ENCODE measurements around the gene LMX1B.

LMX1B gene

GRCh38 chr9:126605792-126606482 is 7.8 kb upstream of the LMX1B start:
- no peak for DNase-seq

DNA sequence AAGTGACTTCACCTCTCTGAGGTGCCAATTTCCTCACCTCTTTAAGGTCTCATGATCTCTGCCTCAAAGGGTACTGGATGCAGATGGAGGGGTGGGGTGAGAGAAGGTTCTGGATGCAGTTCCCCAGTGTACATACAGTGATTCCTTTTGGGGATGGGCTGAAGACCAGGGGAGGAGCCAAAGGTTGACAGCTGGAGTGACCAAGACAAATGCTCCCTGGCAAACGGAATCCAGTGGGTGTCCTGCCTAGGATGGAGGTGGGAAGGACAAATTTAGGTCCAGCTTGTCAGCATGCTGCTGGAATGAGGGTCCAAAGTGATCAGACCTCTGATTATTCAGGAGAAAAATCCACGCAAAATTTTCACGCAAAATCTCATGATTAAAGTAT is 7.3 kb upstream of the LMX1B start:
- DNase-seq: no peak

- no peak for DNase-seq
Measured at GRCh38 chr9:126607086-126607485, 6.6 kb upstream of the LMX1B start.

GRCh38 chr9:126607731-126608130 is 6.0 kb upstream of the LMX1B start:
- DNase-seq: no peak

- no peak for DNase-seq
Measured at GRCh38 chr9:126608551-126608950, 5.2 kb upstream of the LMX1B start.

- DNase-seq: no peak
Measured at GRCh38 chr9:126609191-126609590, 4.5 kb upstream of the LMX1B start.

- DNase-seq: no peak
Measured at GRCh38 chr9:126609711-126610388, 3.9 kb upstream of the LMX1B start.

DNA sequence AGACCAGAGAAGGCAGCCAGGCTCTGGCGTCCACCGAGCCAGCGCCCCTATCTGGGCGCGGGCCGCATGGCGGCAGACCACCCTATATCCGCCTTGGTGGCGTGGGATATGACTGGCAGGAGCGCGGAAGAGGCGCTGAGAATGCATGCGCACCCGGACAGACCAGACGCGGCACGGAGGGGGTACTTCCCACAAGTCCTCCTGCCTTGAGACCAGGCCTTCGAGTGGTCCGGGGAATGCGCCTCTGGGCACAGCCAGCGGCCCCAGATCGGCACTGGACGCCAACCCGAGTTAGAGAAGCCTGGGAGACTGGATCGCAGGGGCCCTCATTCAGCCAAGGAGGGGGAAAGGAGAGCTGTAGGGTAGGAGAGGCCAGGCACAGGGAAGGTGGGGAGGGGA is 2.5 kb upstream of the LMX1B start:
- no peak for DNase-seq

- peak; percentile 84 for DNase-seq
Measured at GRCh38 chr9:126611592-126612325, 2.0 kb upstream of the LMX1B start.

DNA sequence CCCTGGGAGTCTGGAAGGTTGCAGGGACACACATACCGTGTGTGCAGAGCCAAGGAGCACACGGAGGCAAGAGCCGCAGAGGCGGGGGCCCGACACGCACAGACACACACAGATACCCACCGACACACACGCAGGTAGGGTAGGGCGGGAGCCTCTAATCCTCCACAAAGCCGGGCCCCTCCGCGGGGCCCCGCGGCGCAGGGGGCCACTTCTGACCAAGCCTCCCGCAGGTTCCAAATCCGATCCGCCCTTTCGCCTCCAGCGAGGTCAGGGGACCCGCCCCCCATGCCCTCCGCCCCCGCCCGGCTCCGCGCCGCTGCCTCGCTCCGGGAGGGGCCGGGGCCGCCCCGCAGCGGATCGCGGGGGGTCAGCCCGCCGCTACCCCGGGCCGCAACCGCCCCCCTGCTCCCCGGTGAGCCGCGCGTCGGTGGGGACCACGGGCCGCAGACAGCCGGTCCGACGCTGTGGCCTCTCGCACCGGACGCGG is 1.4 kb upstream of the LMX1B start:
- DNase-seq: no peak

DNA sequence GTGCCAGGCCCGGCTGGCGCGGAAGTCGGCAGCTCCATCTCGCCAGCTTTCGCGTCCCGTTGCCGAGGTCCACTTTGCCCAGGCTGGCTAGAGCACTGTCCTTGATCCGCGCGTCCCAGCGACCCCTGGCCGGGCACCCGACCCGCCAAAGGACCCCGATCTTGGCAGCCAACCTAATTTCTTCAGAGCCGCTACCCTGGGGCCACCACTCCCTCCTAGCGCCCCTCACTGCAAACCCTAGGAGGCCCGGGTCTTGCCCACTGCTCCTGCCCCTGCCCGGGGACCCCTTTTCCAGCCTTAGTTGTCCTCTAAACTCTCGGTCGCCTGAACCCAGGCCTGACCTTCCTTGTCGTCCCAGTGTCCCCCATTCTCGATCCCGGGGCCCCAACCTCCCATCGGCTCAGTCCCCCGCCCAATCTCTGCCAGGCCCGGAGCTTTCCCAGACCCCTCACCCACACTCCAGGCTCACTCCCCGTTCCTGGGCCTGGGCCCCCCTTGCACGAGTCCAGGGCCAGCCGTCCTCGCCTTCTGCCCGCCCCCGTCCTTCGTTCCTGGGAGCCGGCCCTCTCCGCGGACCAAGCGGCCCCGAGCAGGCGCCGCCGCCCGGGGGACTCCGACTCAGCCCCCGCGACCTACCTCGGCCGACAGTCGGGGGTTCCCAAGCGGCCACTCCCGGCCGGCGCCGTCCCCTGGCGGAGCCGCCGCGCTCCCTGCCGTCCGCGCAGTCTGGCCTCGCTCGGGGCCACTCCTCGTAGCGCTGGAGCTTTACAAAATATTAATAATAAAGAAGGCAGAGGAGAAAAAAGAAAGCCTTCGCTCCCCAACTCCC is 701 bp upstream of the LMX1B start:
- DNase-seq: no peak

DNA sequence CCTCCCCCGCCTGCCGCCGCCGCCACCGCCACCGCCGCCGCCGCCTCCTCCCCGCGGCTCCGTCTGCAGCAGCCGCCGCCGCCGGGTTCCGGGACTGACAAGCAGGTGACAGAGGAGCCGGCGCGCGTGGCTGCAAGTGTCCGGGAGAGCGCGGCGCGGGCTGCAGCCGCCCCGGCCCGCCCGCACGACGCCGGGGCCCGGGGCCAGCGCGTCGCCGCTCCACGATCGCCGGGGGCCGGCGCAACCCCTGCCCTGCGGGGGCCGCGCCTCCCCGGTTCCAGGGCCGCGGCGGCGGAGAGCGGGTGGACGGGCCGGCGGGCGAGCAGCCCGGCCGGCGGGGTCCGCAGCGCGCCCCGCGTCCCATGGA is 343 bp downstream of the LMX1B start:
- DNase-seq: no peak

DNA sequence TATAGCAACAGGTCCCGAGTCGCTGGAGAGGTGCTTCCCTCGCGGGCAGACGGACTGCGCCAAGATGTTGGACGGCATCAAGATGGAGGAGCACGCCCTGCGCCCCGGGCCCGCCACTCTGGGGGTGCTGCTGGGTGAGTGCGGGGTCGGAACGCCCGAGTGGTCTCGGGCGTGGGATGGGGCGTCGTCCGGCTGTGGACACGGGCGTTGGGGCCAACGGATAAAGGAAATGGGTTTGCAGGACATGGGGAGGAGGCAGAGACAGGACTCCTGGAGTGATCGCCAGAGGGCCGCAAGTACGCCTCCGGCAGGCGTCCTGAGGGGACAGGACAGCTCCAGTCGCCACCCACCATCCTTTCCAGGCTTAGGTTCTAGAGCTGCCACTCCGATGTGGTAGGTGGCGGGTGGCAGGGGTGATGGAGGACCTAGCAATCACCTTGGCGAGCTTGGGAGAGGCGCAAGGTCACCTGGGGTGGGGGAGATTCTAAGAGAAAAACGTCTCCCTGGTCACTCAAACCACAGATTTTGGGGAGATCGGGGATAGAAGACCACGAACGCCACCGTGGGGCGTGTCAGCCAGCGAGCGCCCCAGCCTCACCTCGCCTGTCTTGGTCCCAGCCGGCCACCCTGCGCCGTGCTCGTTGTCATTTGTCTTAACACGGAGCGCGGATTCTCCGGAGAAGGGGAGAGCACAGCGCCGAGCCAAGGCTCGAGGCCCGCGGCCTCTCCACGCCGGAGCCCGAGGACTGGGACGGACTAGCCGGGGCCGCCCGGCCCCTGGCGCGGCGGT is 922 bp downstream of the LMX1B start:
- no peak for DNase-seq

DNA sequence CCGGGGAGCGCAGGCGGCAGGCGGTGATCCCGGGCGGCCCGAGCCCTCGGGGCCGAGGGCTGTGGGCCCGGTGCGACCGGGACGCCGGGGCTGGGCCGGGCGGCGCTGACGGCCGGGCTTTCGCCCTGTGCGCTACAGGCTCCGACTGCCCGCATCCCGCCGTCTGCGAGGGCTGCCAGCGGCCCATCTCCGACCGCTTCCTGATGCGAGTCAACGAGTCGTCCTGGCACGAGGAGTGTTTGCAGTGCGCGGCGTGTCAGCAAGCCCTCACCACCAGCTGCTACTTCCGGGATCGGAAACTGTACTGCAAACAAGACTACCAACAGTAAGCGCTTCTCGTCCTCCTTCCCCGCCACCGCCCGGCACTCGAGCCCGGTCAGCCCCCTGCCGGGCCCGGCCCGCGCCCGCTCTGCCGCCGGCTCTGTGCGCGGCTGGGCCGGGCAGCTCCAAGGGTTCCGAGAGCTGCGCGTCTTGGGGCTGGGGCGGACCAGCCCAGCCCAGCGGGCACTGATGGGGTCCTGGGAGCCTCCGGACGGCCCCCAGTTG is 1.6 kb downstream of the LMX1B start:
- DNase-seq: peak; percentile 70

- DNase-seq: no peak
Measured at GRCh38 chr9:126615791-126616447, 2.2 kb downstream of the LMX1B start.

DNA sequence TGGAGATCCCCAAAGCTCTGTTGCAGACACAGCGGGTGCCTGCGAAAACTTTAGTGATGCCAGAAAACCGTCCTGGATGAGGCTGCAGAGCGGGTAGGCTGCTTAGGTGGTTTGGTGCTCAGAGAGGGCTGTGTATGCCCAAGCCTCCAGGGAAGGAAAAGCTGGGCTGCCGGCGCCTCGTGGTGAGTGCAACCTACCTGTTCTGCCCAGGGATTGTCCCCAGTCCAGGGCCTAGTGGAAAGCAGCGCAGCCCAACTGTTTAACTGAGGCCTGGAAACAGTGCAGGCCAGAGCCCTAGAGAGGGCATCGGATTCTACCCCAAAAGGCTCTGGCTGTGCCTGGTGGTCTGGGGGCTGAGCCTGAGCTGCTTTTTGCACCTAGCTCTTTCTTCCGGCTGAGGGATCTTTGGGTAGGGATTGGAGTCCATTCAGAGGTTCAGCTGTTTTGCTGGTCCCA is 2.8 kb downstream of the LMX1B start:
- DNase-seq: no peak

DNA sequence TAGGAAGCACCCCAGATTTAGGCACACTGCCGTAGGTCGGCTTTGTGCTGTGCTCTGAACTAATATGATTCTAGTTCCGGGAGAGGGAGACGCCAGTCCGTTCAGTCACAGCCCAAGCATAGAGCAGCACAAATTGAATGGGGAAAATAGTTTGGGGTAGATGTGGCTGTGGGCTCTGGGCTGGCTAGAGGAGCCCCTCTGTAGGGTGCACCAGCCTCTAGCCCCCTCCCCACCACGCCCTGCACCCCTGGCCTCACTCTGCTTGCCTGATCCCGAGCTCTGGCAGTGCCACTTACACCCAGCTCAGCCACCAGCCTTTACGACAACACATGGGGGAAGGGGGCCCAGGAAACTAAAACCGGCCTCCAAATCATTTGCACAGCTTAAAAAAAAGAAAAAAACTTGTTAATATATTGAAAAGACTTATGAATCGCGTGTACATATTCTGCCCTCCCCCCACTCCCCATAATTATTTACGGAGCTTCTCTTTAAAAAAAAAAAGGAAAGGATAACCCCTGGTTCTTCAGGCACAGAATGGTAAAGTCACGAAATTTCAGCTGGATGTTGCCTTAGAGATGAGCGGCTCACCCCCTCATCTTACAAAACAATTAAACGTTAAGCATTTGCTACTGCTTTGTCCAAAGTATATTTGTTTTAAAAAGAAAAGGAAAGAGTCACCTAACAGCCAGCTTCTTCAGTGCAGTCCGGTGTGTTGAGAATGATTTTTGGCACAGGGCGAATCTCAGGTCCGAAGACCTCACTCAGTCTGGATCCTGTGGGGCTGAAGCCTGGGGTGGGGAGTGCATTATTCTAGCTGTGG is 3.5 kb downstream of the LMX1B start:
- no peak for DNase-seq

GRCh38 chr9:126617823-126618165 is 4.1 kb downstream of the LMX1B start:
- DNase-seq: no peak

DNA sequence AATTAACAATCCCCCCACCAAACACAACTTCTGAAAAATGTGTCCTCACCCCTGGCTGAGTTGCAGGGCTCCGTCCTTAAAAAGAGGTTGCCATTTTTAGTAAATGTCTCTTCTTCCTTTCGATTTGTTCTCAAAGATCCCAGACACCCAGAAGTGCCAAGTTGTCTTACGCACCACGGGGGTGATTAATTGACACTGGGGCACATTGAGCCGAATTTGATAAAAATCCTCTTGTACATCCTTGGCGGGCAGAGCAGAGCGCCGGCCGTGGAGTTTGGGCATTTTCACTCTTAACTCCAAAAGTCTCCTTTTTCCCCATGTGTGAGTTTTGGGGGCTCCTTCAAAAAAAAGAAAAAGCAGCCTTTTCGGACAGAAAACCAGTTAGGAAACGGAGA is 4.5 kb downstream of the LMX1B start:
- DNase-seq: no peak

GRCh38 chr9:126618585-126619360 is 5.0 kb downstream of the LMX1B start:
- DNase-seq: no peak

Data from NCI-H82 (cell line).